HS-5 (cell line): ENCODE measurements around the gene ADRM1.

ENCODE experiments used
- DNase-seq: peaks from one replicate; pipeline ENCODE4 v3.0.0-alpha.2; 2012; ENCODE audit warnings: low read depth

ADRM1 gene

GRCh38 chr20:62339647-62340062, 36.9 kb downstream of the ADRM1 start:
- no peak for DNase-seq

- no peak for DNase-seq
Observed at GRCh38 chr20:62342910-62343309, 40.1 kb downstream of the ADRM1 start.

DNA sequence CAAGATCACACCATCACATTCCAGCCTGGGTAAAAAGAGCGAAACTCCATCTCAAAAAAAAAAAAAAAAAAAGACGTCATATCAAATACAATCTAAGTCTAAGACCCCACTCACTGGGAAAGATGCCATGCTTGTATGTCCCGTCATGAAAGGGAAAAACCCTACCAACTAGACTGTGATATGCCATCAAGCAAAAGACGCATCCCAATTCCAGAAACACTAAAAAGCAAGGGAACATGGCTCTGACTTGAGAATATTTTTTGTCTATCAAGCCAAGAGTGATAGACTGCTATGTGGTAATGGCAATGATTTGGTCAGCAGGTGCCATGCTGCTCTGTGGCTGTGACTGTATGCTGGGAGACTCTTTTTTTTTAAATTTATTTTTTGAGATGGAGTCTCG, 41.3 kb downstream of the ADRM1 start:
- DNase-seq, result no peak

GRCh38 chr20:62344782-62345181, 42.0 kb downstream of the ADRM1 start:
- DNase-seq, result no peak

DNA sequence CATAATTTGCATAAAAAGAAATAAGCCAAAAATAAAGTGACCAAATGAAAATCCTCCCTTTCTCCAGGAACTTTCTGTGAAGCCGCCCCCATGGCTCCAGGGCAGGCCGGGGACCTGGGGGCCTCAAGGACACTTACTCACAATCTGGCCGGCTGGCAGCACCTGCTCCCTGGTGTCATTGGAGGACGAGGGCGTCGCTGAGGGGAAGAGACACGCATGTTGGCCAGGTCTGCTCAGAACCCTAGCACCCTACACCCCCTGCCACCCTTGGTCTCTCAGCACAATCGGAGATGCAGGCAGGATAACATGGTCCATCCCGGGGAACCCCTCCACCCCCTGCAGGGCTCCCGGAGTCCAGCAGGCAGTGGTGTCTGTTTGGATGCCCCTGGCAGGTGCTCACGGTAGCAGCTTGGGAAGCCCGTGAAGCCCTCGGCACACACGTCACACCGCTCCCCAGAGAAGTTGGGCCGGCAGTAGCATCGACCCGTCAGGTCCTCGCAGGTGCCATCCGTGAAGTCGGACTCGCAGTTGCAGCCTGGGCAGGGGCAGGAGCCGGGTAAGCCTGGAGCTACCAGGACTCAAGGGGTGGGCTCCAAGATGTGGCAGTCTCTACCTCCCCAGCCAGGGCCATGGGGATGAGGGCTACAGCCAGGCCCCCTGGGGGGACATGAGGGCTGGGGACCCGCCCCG, 43.0 kb downstream of the ADRM1 start:
- DNase-seq, result no peak

- no peak for DNase-seq
Observed at GRCh38 chr20:62346398-62347150, 43.8 kb downstream of the ADRM1 start.

DNA sequence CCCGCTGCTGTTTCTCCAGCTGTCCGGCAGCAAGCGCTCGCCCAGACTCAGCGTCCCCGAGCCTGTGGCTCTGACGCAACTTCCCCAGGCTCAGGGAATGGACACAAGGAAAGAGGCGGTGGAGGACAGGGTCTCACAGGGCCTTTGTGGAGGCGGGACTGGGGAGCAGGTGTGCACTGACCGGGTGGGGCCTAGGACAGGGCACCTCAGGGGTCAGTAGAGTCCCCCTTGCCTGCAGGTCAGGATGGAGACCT, 44.3 kb downstream of the ADRM1 start:
- DNase-seq, result no peak

DNA sequence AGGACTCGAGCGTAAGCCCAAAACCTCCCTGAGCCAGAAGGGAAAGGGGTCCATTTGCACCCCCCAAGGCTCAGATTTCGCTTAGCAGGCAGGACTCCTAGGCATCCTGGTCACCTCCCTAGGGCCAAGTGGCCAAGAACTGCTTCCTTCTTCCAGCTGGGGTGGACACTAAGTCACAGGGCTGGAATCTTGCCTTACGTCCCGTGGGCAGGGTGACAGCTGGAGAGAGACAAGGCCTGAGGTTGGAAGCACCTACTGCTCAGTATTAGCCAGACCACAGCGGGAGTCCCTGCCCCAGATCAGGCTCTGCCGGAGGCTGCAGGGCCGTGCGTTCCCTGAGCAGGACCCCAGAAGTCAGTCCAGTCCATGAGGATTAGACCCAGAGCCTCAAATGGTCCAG, 44.6 kb downstream of the ADRM1 start:
- DNase-seq, result no peak

GRCh38 chr20:62348604-62349003, 45.8 kb downstream of the ADRM1 start:
- no peak for DNase-seq

GRCh38 chr20:62349556-62350097, 46.8 kb downstream of the ADRM1 start:
- DNase-seq, result no peak

GRCh38 chr20:62350098-62350628, 47.4 kb downstream of the ADRM1 start:
- DNase-seq, result no peak

DNA sequence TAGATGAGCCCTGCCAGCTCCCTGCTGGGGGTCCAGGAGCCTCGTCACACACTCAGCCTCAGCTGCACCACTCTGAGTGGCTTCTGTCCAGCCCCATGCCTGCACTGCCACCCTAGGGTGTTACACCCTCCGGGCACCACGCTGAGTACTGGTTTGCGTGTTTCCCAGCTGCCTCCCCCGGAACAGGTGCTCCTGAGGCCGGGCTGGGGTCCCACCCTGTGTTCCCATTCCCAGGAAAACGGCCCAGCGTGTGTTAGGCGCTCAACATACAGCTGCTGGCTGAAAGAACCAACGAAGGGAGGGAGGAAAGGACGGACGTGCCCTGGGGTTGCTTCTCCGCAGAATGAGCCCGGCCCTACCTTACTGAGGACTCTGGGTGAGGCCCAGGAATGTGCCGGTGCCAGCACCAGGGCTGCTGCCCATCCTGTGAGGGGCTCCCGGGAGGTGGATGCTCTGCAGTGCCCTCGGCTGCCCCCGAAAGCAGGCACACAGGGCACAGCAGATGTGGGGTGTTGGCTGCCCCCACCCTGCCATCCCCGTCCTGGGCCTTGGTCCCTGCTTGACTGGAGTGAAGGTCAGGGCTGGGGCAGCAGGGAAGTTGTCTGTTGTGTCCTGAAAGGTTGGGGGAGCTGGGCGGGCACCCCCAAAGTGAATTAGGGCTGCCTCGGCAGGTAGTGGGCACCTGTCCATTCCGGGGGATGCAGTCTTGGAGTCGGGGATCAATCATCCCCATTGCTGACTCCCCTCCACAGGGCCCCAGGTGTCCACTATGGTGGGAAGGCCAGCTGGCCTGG, 48.0 kb downstream of the ADRM1 start:
- no peak for DNase-seq

- no peak for DNase-seq
Observed at GRCh38 chr20:62351469-62352401, 48.9 kb downstream of the ADRM1 start.

- DNase-seq, result no peak
Observed at GRCh38 chr20:62352402-62353288, 49.8 kb downstream of the ADRM1 start.

- no peak for DNase-seq
Observed at GRCh38 chr20:62353289-62354030, 50.7 kb downstream of the ADRM1 start.

DNA sequence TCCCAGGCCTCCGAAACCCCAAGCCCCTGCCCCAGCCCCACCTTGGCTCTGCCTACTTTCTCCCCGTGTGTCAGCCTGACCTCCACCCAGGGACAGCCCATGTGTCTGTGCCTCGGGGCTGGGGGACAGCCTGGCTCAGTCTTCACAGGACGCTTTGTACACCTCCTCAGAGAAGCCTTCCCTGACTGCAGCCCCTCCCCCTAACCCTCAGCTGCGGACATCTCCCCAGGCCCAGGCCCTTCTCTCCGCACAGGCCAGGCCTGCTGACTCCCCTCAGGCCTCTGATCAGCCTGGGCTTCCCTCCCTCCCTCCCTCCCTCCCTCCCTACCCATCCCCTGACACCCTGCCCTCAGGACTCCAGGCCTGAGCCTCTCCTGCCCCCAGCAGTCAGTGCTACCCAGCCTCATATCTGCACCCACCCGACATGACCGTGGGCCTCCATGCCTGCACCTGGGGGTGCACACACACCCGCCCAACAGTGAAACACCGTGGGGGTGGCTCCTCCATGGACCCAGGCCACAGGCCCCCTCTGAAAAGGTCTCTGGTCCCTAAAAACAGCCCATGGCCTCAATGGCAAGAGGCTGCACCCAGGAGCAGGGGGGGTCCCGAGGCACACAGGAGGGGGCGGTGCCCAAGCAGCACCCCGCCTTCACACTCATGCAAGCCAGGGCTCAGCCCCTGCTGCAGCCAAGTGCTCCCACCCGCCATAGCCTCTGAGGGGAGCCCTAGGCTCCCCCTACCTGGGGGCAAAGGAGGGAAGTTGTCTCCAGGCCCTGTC, 51.4 kb downstream of the ADRM1 start:
- DNase-seq, result no peak

DNA sequence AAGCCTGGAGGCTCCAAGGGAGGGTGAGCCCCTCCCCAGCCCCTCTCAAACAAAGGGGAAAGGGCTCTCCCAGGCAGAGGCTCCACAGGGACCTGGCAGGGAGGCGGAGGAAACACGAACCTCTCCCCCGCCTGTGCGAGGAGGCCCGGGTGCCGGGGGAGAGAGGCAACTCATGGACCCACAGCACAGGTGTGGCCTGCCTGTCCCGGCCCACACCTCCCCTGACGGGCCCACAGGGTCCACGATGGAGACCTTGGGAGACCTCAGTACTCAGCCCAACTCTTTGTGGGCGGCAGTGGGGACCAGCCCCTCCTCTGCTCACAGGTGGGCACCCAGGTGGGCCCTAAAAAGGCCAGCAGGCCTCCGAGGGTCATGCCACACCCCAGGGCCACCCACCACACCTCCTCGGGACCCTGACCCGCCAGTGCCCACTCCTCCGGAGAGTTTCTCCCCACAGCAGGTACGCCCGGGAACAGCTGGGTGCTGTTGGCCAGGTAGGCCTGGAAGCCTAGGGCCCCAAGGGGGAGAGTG, 52.1 kb downstream of the ADRM1 start:
- DNase-seq, result no peak

GRCh38 chr20:62355516-62355877, 52.7 kb downstream of the ADRM1 start:
- no peak for DNase-seq
